ENCODE results near the gene SPARCL1.
"Not testable (repeated sequence)": the region's sequence is repeated elsewhere in the genome, so short reads cannot be mapped to it uniquely, and the experiment has no call there.

Gene SPARCL1

DNA sequence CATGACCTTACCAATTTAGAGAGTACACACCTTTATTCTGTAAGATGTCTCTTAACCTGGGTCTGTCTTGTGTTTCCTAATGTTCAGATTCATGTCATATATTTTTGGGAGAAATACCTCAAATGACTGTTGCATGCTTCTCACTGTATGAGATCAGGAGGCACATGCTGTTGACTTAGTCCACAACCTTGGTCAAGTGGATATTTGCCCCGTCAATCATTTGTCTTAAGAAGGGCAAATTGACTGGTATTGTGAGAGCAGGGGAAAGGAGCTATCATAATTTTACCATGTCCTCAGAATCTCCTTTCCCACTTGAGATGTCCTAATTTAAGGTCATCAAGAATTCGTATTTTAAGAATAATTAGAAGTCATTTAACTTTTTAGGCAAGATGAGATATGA lies 95.8 kb downstream of the SPARCL1 start:
- no peak for DNase-seq

DNA sequence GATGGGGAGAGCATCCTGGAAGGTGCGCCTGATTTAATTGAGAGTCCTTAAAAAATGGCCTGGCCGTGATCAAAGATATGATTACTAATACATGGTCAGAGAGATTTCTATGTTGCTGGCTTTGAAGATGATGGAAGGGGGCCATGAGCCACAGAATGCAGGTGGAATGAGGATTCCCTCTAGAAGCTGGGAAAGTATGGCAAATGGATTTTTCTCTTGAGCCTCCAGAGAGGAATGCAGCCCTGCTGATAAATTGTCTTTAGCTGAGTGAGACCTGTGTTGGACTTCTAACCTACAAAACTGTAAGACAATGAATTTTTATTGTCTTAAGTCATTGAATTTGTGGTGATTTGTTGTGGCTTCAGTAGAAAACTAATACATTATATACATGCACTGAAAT lies 99.1 kb downstream of the SPARCL1 start:
- no peak for DNase-seq

DNA sequence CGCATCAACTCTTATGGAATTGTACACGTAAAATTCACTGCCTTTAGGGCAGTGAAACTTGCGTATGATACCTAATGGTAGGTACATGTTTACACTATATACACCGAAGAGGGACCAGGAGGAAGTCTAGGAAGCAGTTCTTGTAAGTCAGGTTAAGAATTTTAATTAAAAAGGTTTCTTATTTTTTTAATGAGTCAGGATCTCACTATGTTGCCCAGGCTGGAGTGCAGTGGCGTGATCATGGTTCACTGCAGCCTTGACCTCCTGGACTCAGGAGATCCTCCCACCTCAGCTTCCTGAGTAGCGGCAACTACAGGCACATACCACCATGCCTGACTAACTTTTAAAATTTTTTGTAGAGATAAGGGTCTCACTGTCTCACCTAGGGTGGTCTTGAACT lies 100.2 kb downstream of the SPARCL1 start:
- no peak for DNase-seq

DNA sequence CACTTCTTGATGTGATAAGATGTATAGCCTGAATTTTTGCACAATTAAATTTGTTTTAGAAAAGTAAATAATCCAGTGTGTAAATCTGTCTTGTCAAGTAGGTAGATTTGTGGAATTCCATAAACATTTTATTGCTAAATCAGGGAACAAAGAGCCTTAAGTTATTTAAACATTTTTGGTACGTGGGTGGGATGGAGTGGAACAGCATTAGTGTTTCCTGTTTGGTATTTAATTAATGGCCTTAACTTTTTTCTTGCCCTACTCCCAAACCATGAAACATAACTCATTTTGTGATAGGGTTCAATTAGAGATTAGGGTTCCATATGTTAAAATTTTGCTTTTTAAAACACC lies 101.7 kb downstream of the SPARCL1 start:
- no peak for DNase-seq

DNA sequence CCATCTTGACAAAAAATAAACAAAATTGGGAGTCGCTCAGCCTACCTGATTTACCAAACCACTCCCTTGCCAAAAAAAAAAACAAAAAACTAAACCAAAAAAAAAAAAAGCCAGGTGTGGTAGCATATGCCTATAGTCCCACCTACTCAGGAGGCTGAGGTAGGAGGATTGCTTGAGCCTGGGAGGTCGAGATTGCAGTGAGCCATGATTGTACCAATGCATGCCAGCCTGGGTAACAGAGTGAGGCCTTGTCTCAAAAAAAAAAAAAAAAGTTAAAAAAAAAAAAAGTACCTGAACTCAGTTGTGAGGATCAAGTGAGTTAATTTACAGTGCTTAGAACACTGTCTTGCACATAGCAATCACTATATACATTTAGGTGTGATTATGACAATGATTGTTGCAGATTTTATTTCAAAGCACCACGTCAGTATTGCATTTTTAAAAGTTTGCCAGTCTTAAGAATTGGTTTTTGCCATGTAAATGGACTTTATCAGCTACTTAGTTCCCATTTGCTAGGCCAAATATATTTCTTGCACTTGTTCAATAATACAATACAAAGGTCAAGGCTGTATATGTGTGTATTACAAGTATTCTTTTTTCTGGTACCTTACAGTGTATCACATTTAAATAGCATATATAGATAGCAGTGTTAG lies 102.2 kb downstream of the SPARCL1 start:
- no peak for DNase-seq

DNA sequence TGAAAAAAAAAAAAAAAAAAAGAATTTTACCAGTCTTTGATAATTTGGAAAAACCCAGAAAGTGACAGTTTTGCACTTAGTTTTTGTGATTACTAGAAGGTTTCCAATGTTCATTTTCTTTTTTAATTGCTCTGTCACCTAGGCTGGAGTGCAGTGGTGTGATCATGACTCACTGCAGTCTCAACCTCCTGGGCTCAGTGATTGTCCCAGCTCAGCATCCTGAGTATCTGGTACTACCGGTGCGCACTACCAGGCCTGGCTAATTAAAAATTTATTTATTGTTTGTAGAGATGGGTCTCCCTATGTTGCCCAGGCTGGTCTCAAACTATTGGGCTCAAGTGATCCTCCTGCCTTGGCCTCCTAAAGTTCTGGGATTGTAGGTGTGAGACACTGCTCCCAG lies 103.5 kb downstream of the SPARCL1 start:
- DNase-seq: no peak

GRCh38 chr4:87424099-87424543 lies 105.1 kb downstream of the SPARCL1 start:
- DNase-seq: not testable (repeated sequence)
